Activated T-helper 1 cell treated with anti-CD3 and anti-CD28 coated beads, Interleukin-12 subunit alpha, Interleukin-12 subunit beta, Interleukin-2, Interleukin-4 antibody, amounts not matched to agents 30 ng/mL and 10 ng/mL and 1 ng/mL, durations not matched to agents 14 hours and 24 hours and 36 hours (primary cell): Measurements from ENCODE around the gene CPLANE2. TPM values are rescaled to one million over a fixed set of nuclear protein-coding genes. Genes with fewer than 3 reads are reported as not detected.
A peak's percentile ranks its signal among the peaks of the same experiment; 100 is the strongest.

ENCODE experiments used
- DNase-seq: peaks from one replicate; pipeline ENCODE4 v3.0.0; 2021; ENCODE audit warnings: low spot score
- H3K27ac Mint-ChIP-seq: one replicate; pipeline ENCODE4 v1.8.0; 2021; ENCODE audit warnings: mild to moderate bottlenecking, mixed read lengths
- H3K27me3 Mint-ChIP-seq: one replicate; pipeline ENCODE4 v1.8.0; 2022; ENCODE audit warnings: mild to moderate bottlenecking, moderate library complexity, mixed read lengths; ENCODE audit not compliant: insufficient read depth
- H3K36me3 Mint-ChIP-seq: one replicate; pipeline ENCODE4 v1.8.0; 2021; ENCODE audit warnings: low read depth, mixed read lengths
- H3K4me1 Mint-ChIP-seq: one replicate; pipeline ENCODE4 v1.8.0; 2021; ENCODE audit warnings: low read depth, mixed read lengths
- H3K4me3 Mint-ChIP-seq: one replicate; pipeline ENCODE4 v1.8.0; 2021; ENCODE audit warnings: mild to moderate bottlenecking, moderate library complexity, mixed read lengths
- H3K9me3 Mint-ChIP-seq: one replicate; pipeline ENCODE4 v1.8.0; 2021; ENCODE audit warnings: mixed read lengths
- intact Hi-C: fragments of 100-400 bp; cut with micrococcal nuclease; formaldehyde crosslinking; loops from one replicate; pipeline ENCODE4 v1.15.1; 2024
- total RNA-seq: library from RNA; stranded (reverse); gene quantifications from 2 replicates; pipeline ENCODE4 v1.2.3, GENCODE V29; 2022

The CPLANE2 gene
- total RNA-seq, 1 donor from 2014 or later = 3.8 TPM

GRCh38 chr1:16208270-16208987 lies 28.6 kb downstream of the CPLANE2 start:
- Mint-ChIP-seq H3K36me3 (peaks cover 5% of the 10 kb centered on the region), H3K4me1 (no peaks in the 10 kb centered on the region), H3K9me3 (no peaks in the 10 kb centered on the region), H3K4me3 (peak overlapping the region; percentile 34), H3K27me3 (peaks cover 2% of the 10 kb centered on the region), H3K27ac (no peak overlapping the region)
- intact Hi-C loops = loop anchor here (5.0 kb wide), 1 partner anchor 289 kb away; no protein-coding TSS in a partner anchor
- no peak for DNase-seq

DNA sequence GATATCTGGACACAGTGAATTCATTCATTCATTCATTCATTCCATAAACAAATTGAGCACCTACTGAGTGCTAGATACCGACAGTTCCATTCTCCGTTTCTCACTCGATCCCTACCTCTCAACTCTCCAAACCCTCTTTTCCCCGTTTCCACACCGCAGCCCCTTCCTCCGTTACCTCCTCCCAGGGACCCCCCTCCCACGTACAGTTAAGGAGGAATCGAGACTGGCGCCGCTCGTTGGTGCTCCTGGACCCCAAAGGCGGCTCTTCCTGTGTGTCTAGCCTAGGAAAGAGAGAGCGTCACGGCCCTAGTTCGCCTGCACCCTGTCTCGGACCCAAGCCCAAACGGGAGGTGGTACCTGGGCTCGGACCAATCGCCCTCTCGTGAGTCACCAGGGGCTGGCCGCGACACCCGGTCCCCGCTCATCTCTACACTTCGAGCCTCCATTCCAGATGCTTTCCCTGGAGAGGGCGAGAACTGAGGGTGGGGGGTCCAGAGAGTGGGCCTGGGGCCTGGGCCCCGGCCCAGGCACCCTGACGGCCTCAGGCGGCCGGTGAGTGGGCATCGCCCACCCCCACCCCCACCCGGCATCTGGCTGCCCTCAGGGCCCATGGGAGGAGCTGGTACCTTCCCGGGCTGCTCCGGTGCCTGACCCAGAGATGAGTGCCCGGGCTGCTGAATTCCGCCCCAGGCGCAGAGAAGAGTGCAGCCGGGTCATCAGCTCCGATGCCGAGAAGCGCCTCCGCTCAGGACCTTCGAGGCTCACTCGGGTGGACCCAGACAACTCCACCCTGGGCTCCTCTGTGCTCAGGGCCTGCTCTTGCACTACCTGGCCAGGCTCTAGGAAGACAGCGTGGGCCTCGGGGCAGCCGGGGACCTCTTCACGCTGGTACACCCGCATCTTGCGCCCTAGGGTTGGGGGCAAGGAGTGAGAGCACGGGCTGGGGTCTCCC lies 29.4 kb downstream of the CPLANE2 start:
- intact Hi-C loops = loop anchor here (5.0 kb wide), 1 partner anchor 290 kb away; no protein-coding TSS in a partner anchor
- H3K36me3 Mint-ChIP-seq = peaks cover 10% of the 10 kb centered on the region
- DNase-seq = no peak
- peak overlapping the region; percentile 97 for H3K27ac Mint-ChIP-seq
- H3K9me3 Mint-ChIP-seq = no peaks in the 10 kb centered on the region
- no peaks in the 10 kb centered on the region for H3K4me1 Mint-ChIP-seq
- no peaks in the 10 kb centered on the region for H3K27me3 Mint-ChIP-seq
- peak overlapping the region; percentile 83 for H3K4me3 Mint-ChIP-seq

- Mint-ChIP-seq H3K4me3 (peak overlapping the region; percentile 83), H3K36me3 (peaks cover 10% of the 10 kb centered on the region), H3K9me3 (no peaks in the 10 kb centered on the region), H3K27me3 (no peaks in the 10 kb centered on the region), H3K27ac (peak overlapping the region; percentile 97), H3K4me1 (no peaks in the 10 kb centered on the region)
- intact Hi-C loops = loop anchor here (1.0 to 5.0 kb wide), 8 partner anchors 11 to 373 kb away; partner anchors contain the start of genes CPLANE2, FBXO42 and SZRD1
- DNase-seq = peak; percentile 92
Observed at GRCh38 chr1:16206547-16207317, 30.3 kb downstream of the CPLANE2 start.

GRCh38 chr1:16205891-16206546 lies 31.0 kb downstream of the CPLANE2 start:
- Mint-ChIP-seq H3K27me3 (no peaks in the 10 kb centered on the region), H3K4me3 (peak overlapping the region; percentile 83), H3K9me3 (no peaks in the 10 kb centered on the region), H3K36me3 (peaks cover 10% of the 10 kb centered on the region), H3K4me1 (no peaks in the 10 kb centered on the region), H3K27ac (peak overlapping the region; percentile 97)
- intact Hi-C loops = loop anchor here (1.0 to 5.0 kb wide), 8 partner anchors 11 to 373 kb away; partner anchors contain the start of genes CPLANE2, FBXO42 and SZRD1
- no peak for DNase-seq

GRCh38 chr1:16205334-16205671 lies 31.7 kb downstream of the CPLANE2 start:
- Mint-ChIP-seq H3K4me1 (no peaks in the 10 kb centered on the region), H3K4me3 (no peak overlapping the region), H3K9me3 (no peaks in the 10 kb centered on the region), H3K27me3 (no peaks in the 10 kb centered on the region), H3K36me3 (peaks cover 10% of the 10 kb centered on the region), H3K27ac (no peak overlapping the region)
- intact Hi-C loops = loop anchor here (5.0 kb wide), 1 partner anchor 292 kb away; no protein-coding TSS in a partner anchor
- no peak for DNase-seq

- no peak for DNase-seq
- Mint-ChIP-seq H3K4me3 (peak overlapping the region; percentile 47), H3K27ac (no peak overlapping the region), H3K36me3 (peaks cover 10% of the 10 kb centered on the region), H3K27me3 (no peaks in the 10 kb centered on the region), H3K9me3 (no peaks in the 10 kb centered on the region), H3K4me1 (no peaks in the 10 kb centered on the region)
- intact Hi-C loops = loop anchor here (5.0 kb wide), 1 partner anchor 293 kb away; no protein-coding TSS in a partner anchor
Observed at GRCh38 chr1:16204634-16205333, 32.2 kb downstream of the CPLANE2 start.

GRCh38 chr1:16204216-16204615 lies 32.8 kb downstream of the CPLANE2 start:
- no peak overlapping the region for H3K4me3 Mint-ChIP-seq
- H3K27ac Mint-ChIP-seq = no peak overlapping the region
- H3K9me3 Mint-ChIP-seq = no peaks in the 10 kb centered on the region
- H3K27me3 Mint-ChIP-seq = no peaks in the 10 kb centered on the region
- H3K36me3 Mint-ChIP-seq = peaks cover 10% of the 10 kb centered on the region
- DNase-seq = no peak
- intact Hi-C loops = no loop called here
- no peaks in the 10 kb centered on the region for H3K4me1 Mint-ChIP-seq

GRCh38 chr1:16203550-16203949 lies 33.4 kb downstream of the CPLANE2 start:
- H3K27ac Mint-ChIP-seq = no peak overlapping the region
- no peaks in the 10 kb centered on the region for H3K27me3 Mint-ChIP-seq
- DNase-seq = no peak
- intact Hi-C loops = no loop called here
- no peaks in the 10 kb centered on the region for H3K9me3 Mint-ChIP-seq
- no peaks in the 10 kb centered on the region for H3K4me1 Mint-ChIP-seq
- peaks cover 12% of the 10 kb centered on the region for H3K36me3 Mint-ChIP-seq
- H3K4me3 Mint-ChIP-seq = no peak overlapping the region

DNA sequence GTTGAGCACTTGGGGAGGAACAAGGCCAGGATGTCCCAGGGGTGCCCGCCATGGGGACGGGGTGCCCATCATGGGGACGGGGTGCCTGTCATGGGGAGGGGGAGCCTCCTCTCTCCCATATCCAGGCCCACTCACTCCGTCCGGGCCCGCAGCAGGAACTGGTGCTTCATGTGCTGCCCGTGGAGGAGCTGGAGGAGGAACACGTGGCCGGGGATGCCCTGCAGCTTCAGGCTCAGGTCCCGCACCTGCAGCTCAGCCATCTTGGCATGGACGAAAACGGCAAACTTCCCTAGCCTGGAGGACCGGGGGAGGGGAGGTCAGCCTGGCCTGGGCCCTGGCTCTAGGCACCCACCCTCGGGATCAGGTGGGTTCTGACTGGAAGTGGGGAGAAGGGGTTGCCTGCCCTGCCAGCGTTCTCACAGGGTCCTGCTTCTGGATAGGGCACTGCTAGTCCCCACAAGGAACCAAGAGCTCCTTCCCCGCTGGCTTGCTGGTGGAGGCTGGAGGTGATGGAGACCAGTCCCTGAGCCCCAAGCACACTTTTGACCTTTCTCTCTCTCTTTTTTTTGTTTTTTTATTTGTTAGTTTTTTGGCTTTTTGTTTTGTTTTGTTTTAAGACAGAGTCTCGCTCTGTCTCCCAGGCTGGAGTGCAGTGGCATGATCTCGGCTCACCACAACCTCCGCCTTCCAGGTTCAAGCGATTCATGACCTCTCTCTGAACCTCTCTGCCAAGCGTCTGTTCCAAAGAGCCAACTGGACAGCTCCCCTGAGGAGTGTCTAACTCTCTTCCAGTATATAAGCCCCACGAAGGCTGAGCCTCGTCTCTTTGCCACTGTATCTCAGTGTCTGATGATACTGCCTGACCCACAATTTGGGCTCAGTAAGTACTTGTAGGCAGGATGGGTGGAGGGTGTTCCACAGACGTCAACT lies 34.4 kb downstream of the CPLANE2 start:
- intact Hi-C loops = no loop called here
- no peak for DNase-seq
- no peaks in the 10 kb centered on the region for H3K27me3 Mint-ChIP-seq
- no peak overlapping the region for H3K4me3 Mint-ChIP-seq
- no peak overlapping the region for H3K27ac Mint-ChIP-seq
- H3K4me1 Mint-ChIP-seq = no peaks in the 10 kb centered on the region
- H3K9me3 Mint-ChIP-seq = no peaks in the 10 kb centered on the region
- peaks cover 12% of the 10 kb centered on the region for H3K36me3 Mint-ChIP-seq

GRCh38 chr1:16199700-16200099 lies 37.3 kb downstream of the CPLANE2 start:
- no peak for DNase-seq
- Mint-ChIP-seq H3K9me3 (no peaks in the 10 kb centered on the region), H3K27ac (no peak overlapping the region), H3K4me1 (no peaks in the 10 kb centered on the region), H3K4me3 (no peak overlapping the region), H3K27me3 (no peaks in the 10 kb centered on the region), H3K36me3 (peaks cover 12% of the 10 kb centered on the region)
- intact Hi-C loops = no loop called here

- Mint-ChIP-seq H3K4me1 (no peaks in the 10 kb centered on the region), H3K36me3 (peaks cover 11% of the 10 kb centered on the region), H3K9me3 (no peaks in the 10 kb centered on the region), H3K27me3 (peaks cover 2% of the 10 kb centered on the region), H3K27ac (no peak overlapping the region), H3K4me3 (no peak overlapping the region)
- intact Hi-C loops = no loop called here
- DNase-seq = no peak
Observed at GRCh38 chr1:16199157-16199501, 37.9 kb downstream of the CPLANE2 start.
